Mesenchymal stem cell (in vitro differentiated cells and primary cell): ENCODE data around the gene PAX6.

Experiments
- DNase-seq: peaks from one replicate; pipeline ENCODE4 v3.0.0-alpha.2; 2013
- H2AFZ ChIP-seq: one replicate; pipeline ENCODE4 v1.6.1; 2013; ENCODE audit warnings: low read depth, mild to moderate bottlenecking, control low read depth, inconsistent platforms, low read length, moderate library complexity
- H2AK5ac ChIP-seq: 2 replicates; pipeline ENCODE4 v1.6.1; 2013; ENCODE audit warnings: low read length, moderate library complexity, mild to moderate bottlenecking, inconsistent platforms; ENCODE audit not compliant: severe bottlenecking
- H2BK120ac ChIP-seq: one replicate; pipeline ENCODE4 v1.6.1; 2013; ENCODE audit warnings: low read depth, mild to moderate bottlenecking, inconsistent platforms, low read length, moderate library complexity
- H2BK12ac ChIP-seq, 2 experiments: one replicate each; pipeline ENCODE4 v1.6.1; 2013; ENCODE audit warnings: inconsistent platforms in 2 of 2, low read length in 2 of 2, mild to moderate bottlenecking in 2 of 2, moderate library complexity in 2 of 2, control low read depth in 1 of 2
- H2BK15ac ChIP-seq: one replicate; pipeline ENCODE4 v1.6.1; 2013; ENCODE audit warnings: mild to moderate bottlenecking, low read depth, inconsistent platforms; ENCODE audit not compliant: poor library complexity, severe bottlenecking
- H2BK5ac ChIP-seq: 2 replicates; pipeline ENCODE4 v1.6.1; 2013; ENCODE audit warnings: low read depth, mild to moderate bottlenecking, low read length, control low read depth, inconsistent platforms; ENCODE audit not compliant: poor library complexity, severe bottlenecking
- H3K14ac ChIP-seq, 2 experiments: one replicate each; pipeline ENCODE4 v1.6.1; 2013; ENCODE audit warnings: inconsistent platforms in 2 of 2, low read length in 2 of 2, control low read depth in 1 of 2, mild to moderate bottlenecking in 1 of 2, moderate library complexity in 1 of 2
- H3K18ac ChIP-seq, 2 experiments: one replicate each; pipeline ENCODE4 v1.6.1; 2013; ENCODE audit warnings: inconsistent platforms in 2 of 2, low read length in 2 of 2, control low read depth in 1 of 2, low read depth in 1 of 2, mild to moderate bottlenecking in 1 of 2
- H3K23ac ChIP-seq, 2 experiments: one replicate each; pipeline ENCODE4 v1.6.1; 2013; ENCODE audit warnings: inconsistent platforms in 2 of 2, low read length in 2 of 2, mild to moderate bottlenecking in 2 of 2, moderate library complexity in 2 of 2, control low read depth in 1 of 2
- H3K27ac ChIP-seq: 2 replicates; pipeline ENCODE4 v1.5.1; 2013; ENCODE audit warnings: mild to moderate bottlenecking, moderate library complexity, low read length, control low read depth, inconsistent platforms; ENCODE audit not compliant: poor library complexity, severe bottlenecking
- H3K27me3 ChIP-seq, 2 experiments: 2 replicates each; pipeline versions ENCODE4 v1.6.1 to v1.7.0; 2013; ENCODE audit warnings: low read length in 2 of 2, mild to moderate bottlenecking in 2 of 2, moderate library complexity in 2 of 2, control low read depth in 1 of 2, inconsistent platforms in 1 of 2; ENCODE audit not compliant: control insufficient read depth in 1 of 2, insufficient read depth in 1 of 2
- H3K36me3 ChIP-seq, 2 experiments: 2 replicates each; pipeline versions ENCODE4 v1.6.1 to v1.7.0; 2013; ENCODE audit warnings: low read length in 2 of 2, control low read depth in 1 of 2, inconsistent platforms in 1 of 2, low read depth in 1 of 2, mild to moderate bottlenecking in 1 of 2; ENCODE audit not compliant: insufficient read depth in 2 of 2, control insufficient read depth in 1 of 2
- H3K4ac ChIP-seq, 2 experiments: one replicate each; pipeline ENCODE4 v1.6.1; 2013; ENCODE audit warnings: inconsistent platforms in 2 of 2, low read length in 2 of 2, mild to moderate bottlenecking in 2 of 2, moderate library complexity in 2 of 2, control low read depth in 1 of 2, low read depth in 1 of 2
- H3K4me1 ChIP-seq: 2 replicates; pipeline ENCODE4 v1.6.1; 2013; ENCODE audit warnings: low read depth, low read length, control low read depth; ENCODE audit not compliant: control insufficient read depth, insufficient read depth
- H3K4me2 ChIP-seq: 2 replicates; pipeline ENCODE4 v1.6.1; 2013; ENCODE audit warnings: low read length, mild to moderate bottlenecking, inconsistent platforms; ENCODE audit not compliant: poor library complexity, severe bottlenecking
- H3K4me3 ChIP-seq, 2 experiments: 2 replicates each; pipeline versions ENCODE4 v1.5.1 to v1.7.0; 2013; ENCODE audit warnings: low read length in 2 of 2, mild to moderate bottlenecking in 2 of 2, control low read depth in 1 of 2, low read depth in 1 of 2; ENCODE audit not compliant: insufficient read depth in 1 of 2
- H3K79me1 ChIP-seq: replicated peaks from 2 replicates; pipeline ENCODE4 v1.6.1; 2013; ENCODE audit warnings: mild to moderate bottlenecking, control low read depth, low read length, inconsistent platforms; ENCODE audit not compliant: poor library complexity, severe bottlenecking
- H3K9ac ChIP-seq: 2 replicates; pipeline ENCODE4 v1.7.0; 2013; ENCODE audit warnings: mild to moderate bottlenecking, low read length, moderate library complexity
- H3K9me3 ChIP-seq: 2 replicates; pipeline ENCODE4 v1.7.0; 2013; ENCODE audit warnings: mild to moderate bottlenecking, low read length; ENCODE audit not compliant: control insufficient read depth
- H4K8ac ChIP-seq: one replicate; pipeline ENCODE4 v1.6.1; 2013; ENCODE audit warnings: inconsistent platforms, mild to moderate bottlenecking, low read length, moderate library complexity
- H4K91ac ChIP-seq: one replicate; pipeline ENCODE4 v1.6.1; 2013; ENCODE audit warnings: mild to moderate bottlenecking, low read length, inconsistent platforms
- WGBS: methylation state at CpG from one replicate; pipeline ENCODE4 v1.1.7; 2013; ENCODE audit warnings: mixed read lengths; 5-methylcytosine and 5-hydroxymethylcytosine counted together

PAX6 gene

GRCh38 chr11:31824879-31825837, 14.0 kb upstream of the PAX6 start:
- peaks cover 89 to 99% of the 10 kb centered on the region in 2 experiments for H3K27me3 ChIP-seq
- no peak overlapping the region for H3K14ac ChIP-seq
- H3K4me3 ChIP-seq, result no peak overlapping the region
- H3K18ac ChIP-seq, result no peak overlapping the region
- no peak overlapping the region for H2BK12ac ChIP-seq
- no peak overlapping the region for H2BK15ac ChIP-seq
- no peak overlapping the region for H2BK5ac ChIP-seq
- H2AFZ ChIP-seq, result no peak overlapping the region
- H3K9ac ChIP-seq, result no peak overlapping the region
- no peak for DNase-seq
- WGBS, result 4% methylated on average over 43 of the region's 52 CpGs
- H3K23ac ChIP-seq, result no peak overlapping the region
- H3K79me1 ChIP-seq, result no peaks in the 10 kb centered on the region
- H3K9me3 ChIP-seq, result peaks cover 2% of the 10 kb centered on the region
- no peak overlapping the region for H2BK120ac ChIP-seq
- no peak overlapping the region for H2AK5ac ChIP-seq
- H4K8ac ChIP-seq, result no peak overlapping the region
- no peaks in the 10 kb centered on the region for H3K36me3 ChIP-seq
- peaks cover 11% of the 10 kb centered on the region for H3K4me1 ChIP-seq
- H3K4ac ChIP-seq, result no peak overlapping the region
- H4K91ac ChIP-seq, result no peak overlapping the region
- no peak overlapping the region for H3K27ac ChIP-seq
- no peak overlapping the region for H3K4me2 ChIP-seq

- no peak for DNase-seq
- H2BK15ac ChIP-seq, result no peak overlapping the region
- no peak overlapping the region for H2AFZ ChIP-seq
- H3K36me3 ChIP-seq, result peaks cover 0 to 5% of the 10 kb centered on the region in 2 experiments
- H3K9ac ChIP-seq, result no peak overlapping the region
- H4K91ac ChIP-seq, result no peak overlapping the region
- H4K8ac ChIP-seq, result no peak overlapping the region
- 4% methylated on average over 14 of the region's 18 CpGs for WGBS
- peaks cover 89 to 99% of the 10 kb centered on the region in 2 experiments for H3K27me3 ChIP-seq
- H2BK12ac ChIP-seq, result no peak overlapping the region
- no peak overlapping the region for H3K23ac ChIP-seq
- H3K9me3 ChIP-seq, result peaks cover 2% of the 10 kb centered on the region
- H3K4me3 ChIP-seq, result no peak overlapping the region
- H2BK5ac ChIP-seq, result no peak overlapping the region
- H2AK5ac ChIP-seq, result no peak overlapping the region
- H3K4me1 ChIP-seq, result peaks cover 16% of the 10 kb centered on the region
- H3K18ac ChIP-seq, result no peak overlapping the region
- no peaks in the 10 kb centered on the region for H3K79me1 ChIP-seq
- H3K4me2 ChIP-seq, result no peak overlapping the region
- H3K14ac ChIP-seq, result no peak overlapping the region
- no peak overlapping the region for H3K4ac ChIP-seq
- no peak overlapping the region for H3K27ac ChIP-seq
- H2BK120ac ChIP-seq, result no peak overlapping the region
These were observed 13.3 kb upstream of the PAX6 start for GRCh38 chr11:31824332-31824878.

DNA sequence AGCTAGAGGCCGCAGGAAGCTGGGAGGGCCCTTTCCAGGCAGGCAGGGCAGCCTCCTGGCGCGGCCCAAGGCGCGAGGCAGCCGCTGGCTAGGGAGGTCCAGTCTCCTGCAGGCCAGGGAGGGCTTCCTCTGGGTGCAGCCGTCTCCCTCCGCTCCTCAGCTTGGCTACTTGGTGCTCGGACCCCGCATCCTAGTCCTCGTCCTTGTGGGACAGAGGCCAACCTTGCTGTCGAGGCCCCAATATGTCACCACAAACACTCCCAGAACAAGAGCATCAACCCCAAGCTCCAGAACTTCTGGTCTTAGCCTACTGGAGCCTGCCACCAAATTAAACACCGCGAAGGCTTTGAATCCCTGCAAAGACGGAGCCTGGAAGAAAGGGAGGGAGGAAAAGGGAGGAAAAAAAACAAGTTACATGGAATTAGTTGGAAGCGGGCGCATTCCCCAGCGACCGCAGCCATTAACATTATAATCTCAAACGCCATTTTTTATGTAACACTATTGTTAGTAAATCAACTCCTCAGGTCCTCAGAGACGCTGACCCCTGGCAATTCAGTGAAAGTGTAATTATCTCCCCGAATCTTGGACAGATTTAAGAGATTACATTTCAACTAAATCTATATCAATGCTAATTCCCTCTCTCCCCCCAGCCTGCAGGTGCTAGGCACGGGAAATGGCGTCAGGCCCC, 12.7 kb upstream of the PAX6 start:
- no peak overlapping the region for H2BK5ac ChIP-seq
- H2AK5ac ChIP-seq, result no peak overlapping the region
- no peak overlapping the region for H3K27ac ChIP-seq
- peaks cover 92 to 98% of the 10 kb centered on the region in 2 experiments for H3K27me3 ChIP-seq
- H3K18ac ChIP-seq, result no peak overlapping the region
- no peaks in the 10 kb centered on the region for H3K79me1 ChIP-seq
- peaks cover 2% of the 10 kb centered on the region for H3K9me3 ChIP-seq
- H3K9ac ChIP-seq, result no peak overlapping the region
- peak overlapping the region; percentile 16 for H4K91ac ChIP-seq
- H2BK120ac ChIP-seq, result no peak overlapping the region
- peaks cover 0 to 5% of the 10 kb centered on the region in 2 experiments for H3K36me3 ChIP-seq
- no peak overlapping the region for H2AFZ ChIP-seq
- no peak overlapping the region for H3K4me2 ChIP-seq
- no peak overlapping the region for H3K23ac ChIP-seq
- no peak overlapping the region for H2BK15ac ChIP-seq
- WGBS, result 3% methylated on average over 23 of the region's 24 CpGs
- H3K4me3 ChIP-seq, result no peak overlapping the region
- no peak for DNase-seq
- no peak overlapping the region for H3K14ac ChIP-seq
- H2BK12ac ChIP-seq, result no peak overlapping the region
- H3K4me1 ChIP-seq, result peaks cover 16% of the 10 kb centered on the region
- no peak overlapping the region for H3K4ac ChIP-seq
- H4K8ac ChIP-seq, result no peak overlapping the region
